H7 (cell line): ENCODE measurements around the gene CHID1. TPM values are rescaled to one million over a fixed set of nuclear protein-coding genes. Genes with fewer than 3 reads are reported as not detected.

Source experiments
- DNase-seq: peaks from one replicate; pipeline ENCODE4 v3.0.0; 2012
- H3K27me3 ChIP-seq: 2 replicates; pipeline ENCODE4 v1.6.0; 2011; ENCODE audit warnings: mild to moderate bottlenecking, low read length; ENCODE audit not compliant: control insufficient read depth, insufficient read depth
- H3K36me3 ChIP-seq: replicated peaks from 2 replicates; pipeline ENCODE4 v1.5.1; 2011; ENCODE audit warnings: low read length; ENCODE audit not compliant: control insufficient read depth, insufficient read depth
- H3K4me3 ChIP-seq: 2 replicates; pipeline ENCODE4 v1.5.1; 2011; ENCODE audit warnings: low read depth, mild to moderate bottlenecking, control low read depth, low read length, moderate library complexity; ENCODE audit not compliant: insufficient read depth
- total RNA-seq: library from RNA; depleted of rRNA; stranded (reverse); fragments of >200 nt; shearing (Covaris generic); gene quantifications from 2 replicates; pipeline ENCODE4 v1.2.3, GENCODE V29; 2014

Gene CHID1
- total RNA-seq, 1 experiment from 2014 or later = 36.9 TPM

DNA sequence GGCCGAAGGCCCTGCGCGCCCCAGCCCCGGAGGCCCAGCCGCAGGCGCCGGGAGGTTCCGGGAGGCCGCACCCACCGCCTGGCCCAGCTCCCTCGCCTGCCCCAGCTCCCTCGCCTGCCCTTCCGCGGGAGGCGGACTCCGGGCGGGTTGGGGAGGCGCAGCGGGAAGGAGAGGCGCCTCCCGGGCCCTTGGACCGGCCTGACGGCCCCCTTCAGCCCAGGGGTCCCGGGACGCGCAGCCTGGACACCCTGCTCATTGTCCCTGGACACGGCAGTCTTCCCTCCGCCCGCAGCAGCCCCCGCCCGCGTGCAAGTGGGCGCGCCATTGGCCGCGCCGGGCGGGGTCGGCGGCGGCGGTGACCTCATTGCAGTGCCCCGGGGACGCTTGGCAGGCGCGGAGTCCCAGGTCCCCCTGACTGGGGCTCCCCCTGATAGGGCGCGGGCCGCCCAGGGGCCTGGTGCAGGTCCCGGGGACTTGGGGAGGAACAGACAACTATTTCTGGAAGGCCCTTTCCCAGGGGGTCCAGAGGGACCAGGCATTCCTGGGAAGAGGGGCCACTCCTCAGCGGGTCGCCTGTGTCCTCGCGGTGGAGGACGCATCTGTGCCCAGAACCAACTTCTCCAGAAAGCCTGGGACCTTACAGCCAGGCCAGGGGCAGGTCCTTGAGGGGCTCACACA is 77.4 kb downstream of the CHID1 start:
- Histone ChIP-seq H3K27me3 (peaks cover 38% of the 10 kb centered on the region), H3K4me3 (peak overlapping the region; percentile 74), H3K36me3 (peaks cover 3% of the 10 kb centered on the region)
- DNase-seq = peak; percentile 85

DNA sequence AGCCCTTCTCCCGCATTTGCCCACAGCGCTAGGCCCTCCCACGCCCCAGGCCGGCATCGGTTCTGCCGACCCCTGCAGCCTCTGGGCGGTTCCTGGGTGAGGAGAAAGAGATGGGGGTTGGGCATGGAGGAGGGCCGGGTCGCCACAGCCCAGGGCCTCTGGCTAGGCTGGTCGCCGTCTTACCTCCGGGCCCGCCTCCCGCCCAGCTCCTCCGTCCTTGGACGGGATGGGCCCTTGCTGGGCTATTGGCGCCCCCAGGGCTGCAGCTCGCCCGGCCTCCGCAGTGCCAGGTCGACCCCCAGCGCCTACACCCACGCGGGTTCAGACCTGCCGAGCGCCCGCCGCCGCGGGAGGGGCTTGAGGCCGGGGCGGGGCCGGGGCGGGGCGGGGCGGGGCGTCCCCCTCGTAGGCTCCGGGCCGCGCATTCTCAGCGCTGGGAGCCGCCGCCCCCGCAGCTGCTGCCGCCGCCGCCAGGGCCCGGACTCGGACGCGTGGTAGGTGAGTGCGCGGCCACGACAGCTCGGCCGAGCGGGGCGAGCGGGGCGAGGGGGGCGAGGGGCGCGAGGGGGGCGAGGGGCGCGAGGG is 78.0 kb downstream of the CHID1 start, which contains the start of gene CD151:
Gene CD151 (plus strand): TSS at position 424 of the 585 bp plus-strand sequence. CDS start 3,118 bp downstream, outside the sequence.
- peak within 1 kb of the TSS; percentile 74 for H3K4me3 ChIP-seq
- peak; percentile 95 for DNase-seq
- peaks cover 3% of the 10 kb centered on the region; the same call in 1 of the 2 replicates for H3K36me3 ChIP-seq
- H3K27me3 ChIP-seq = peaks cover 40% of the 10 kb centered on the region

DNA sequence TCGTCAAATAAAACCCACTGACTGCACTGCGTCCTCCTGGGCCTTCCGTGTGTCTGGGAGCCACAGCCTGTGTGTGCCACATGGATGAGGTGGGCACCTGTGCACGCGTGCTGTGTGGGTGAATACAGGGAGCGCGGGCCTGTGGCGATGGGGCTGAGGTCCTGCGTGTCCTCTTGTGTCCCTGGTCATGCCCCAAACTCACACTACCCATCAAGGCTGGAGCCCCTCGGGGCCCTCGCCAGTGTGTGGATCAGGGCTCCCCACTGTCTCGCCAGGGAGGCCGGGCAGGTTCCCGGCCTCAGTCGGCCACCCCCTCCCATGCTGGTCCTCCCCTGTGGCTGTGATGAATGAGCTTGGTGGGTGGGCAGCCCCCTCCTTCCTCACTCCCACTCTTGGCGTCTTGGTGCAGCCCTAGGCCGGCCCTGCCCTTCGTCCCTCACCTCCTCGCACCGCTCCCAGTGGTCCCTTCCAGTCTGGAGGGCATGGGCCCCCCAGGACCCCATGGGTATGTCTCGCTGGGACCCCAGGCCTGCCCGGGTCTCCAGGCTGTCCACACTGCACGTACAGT is 78.6 kb downstream of the CHID1 start:
- peak overlapping the region; percentile 54 for H3K4me3 ChIP-seq
- H3K36me3 ChIP-seq = peaks cover 1% of the 10 kb centered on the region; the same call in 1 of the 2 replicates
- peaks cover 44% of the 10 kb centered on the region for H3K27me3 ChIP-seq
- no peak for DNase-seq

DNA sequence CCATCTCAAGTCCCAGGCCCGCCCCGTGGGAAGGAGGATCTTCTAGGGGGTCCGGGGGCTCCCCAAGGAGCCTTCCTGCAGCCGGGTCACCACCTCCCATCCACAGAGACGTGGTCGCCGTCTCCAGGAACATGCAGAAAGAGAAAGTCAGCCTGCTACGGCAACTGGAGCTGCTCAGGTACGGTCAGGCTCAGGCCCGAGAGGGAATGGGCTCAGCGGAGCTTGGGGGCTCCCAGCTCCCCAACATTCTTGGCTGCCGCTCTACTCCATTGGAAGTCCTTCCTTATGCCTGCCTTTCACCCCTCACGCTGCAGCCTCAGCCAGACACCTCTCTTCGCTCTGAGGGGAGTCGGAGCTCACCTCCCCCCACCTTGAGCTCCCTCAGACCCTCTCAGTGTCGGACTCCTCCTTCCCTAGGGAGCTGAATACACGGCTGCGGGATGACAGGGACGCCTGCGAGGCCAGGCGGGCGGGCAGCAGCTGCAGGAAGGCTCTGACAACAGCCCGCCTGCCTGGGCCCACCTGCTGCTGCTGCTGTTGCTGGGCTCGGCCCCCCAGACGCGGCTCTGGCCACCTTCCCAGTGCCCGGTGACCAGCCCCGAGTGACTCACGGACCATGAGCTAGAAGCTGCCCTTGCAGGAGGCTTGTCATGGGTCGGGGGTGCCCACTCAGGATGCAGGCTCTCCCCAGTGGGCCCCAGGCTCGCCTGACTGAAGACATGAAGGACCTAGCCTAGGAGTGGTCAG is 79.3 kb downstream of the CHID1 start:
- peak overlapping the region; percentile 62 for H3K4me3 ChIP-seq
- no peak for DNase-seq
- H3K36me3 ChIP-seq = no peaks in the 10 kb centered on the region
- peaks cover 51% of the 10 kb centered on the region for H3K27me3 ChIP-seq

DNA sequence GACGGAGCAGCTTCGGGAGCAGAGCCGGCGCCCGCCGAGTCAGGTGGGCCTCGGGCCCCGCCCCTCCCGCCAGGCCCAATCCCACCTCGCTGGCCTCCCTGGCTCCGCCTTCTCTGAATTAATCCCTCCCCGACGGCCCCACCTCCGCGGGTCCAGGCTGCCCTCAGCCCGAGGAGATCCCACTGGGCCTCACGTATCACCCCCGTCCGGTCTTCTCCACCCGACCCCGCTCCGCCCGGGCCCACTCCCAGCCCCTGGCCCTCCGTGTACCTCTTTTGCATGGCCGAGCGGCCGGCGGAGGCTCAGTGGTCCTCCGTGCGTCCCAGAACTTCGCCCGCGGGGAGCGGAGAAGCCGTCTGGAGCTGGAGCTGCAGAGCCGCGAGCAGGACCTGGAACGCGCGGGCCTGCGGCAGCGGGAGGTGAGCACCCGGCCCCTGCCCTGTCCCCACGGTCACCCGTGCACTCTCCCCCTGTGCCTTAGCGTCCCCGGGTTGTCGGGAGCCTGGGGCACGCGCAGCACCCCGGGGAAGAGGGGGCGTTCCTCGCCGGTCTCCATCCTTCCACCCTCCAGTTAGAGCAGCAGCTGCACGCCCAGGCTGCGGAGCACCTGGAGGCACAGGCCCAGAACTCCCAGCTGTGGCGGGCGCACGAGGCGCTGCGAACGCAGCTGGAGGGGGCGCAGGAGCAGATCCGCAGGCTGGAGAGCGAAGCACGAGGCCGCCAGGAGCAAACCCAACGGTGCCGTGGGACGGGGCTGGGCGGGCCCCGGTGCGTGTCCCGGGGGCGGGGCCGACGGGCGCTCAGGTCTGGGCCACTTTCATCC is 80.1 kb downstream of the CHID1 start:
- Histone ChIP-seq H3K4me3 (peak overlapping the region; percentile 62), H3K27me3 (peaks cover 53% of the 10 kb centered on the region), H3K36me3 (no peaks in the 10 kb centered on the region)
- peak; percentile 99 for DNase-seq

DNA sequence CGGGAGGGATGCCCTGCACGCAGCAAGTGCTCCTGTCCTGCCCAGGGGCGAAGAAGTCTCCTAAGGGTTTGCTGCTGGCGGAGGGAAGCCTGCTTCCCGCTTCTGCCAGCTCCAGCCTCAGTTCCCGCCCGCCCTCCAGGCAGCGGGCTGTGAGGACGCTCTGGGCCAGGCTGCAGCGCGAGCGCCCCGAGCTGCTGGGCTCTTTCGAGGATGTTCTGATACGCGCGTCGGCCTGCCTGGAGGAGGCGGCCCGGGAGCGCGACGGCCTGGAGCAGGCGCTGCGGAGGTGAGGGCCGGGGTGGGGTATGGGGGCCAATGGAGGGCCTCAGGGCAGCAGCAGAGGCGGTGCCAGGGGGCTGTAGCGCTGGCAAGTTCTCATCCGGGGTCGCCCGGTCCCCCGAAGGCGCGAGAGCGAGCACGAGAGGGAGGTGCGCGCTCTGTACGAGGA is 80.7 kb downstream of the CHID1 start:
- Histone ChIP-seq H3K27me3 (peaks cover 53% of the 10 kb centered on the region), H3K4me3 (peak overlapping the region; percentile 49), H3K36me3 (no peaks in the 10 kb centered on the region)
- DNase-seq = no peak

DNA sequence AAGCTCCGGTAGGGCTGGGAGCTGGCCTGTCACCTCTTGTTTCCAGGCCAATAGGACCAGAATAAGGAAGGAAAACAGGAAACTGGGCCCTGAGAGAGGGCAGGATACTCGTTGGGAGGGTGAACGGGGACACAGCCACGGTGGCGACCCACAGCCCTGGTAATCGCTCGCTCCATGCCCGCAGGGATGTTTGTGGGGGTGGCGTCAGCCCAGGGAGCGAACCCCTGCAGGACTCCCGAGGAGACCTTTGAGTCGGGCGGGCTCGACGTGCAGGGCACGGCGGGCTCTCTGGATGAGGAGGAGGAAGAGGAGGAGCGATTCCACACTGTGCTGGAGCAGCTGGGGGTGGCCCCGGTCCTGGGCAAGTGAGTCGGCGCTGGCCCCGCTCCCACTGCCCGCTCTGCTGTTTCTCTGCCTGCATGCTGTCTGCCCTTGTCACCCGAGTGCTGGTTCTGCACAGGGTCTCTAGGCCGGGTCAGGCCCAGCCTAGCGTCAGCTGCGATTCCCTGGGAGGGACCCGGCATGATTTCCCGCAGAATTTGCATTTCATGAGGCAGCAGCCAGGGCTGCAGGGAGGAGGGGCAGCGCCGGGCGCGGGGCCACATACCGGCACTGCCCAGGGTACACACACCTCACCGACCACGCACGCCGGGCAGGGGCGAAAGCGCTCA is 81.3 kb downstream of the CHID1 start:
- peak; percentile 83 for DNase-seq
- peaks cover 53% of the 10 kb centered on the region for H3K27me3 ChIP-seq
- H3K4me3 ChIP-seq = peak overlapping the region; percentile 49
- H3K36me3 ChIP-seq = no peaks in the 10 kb centered on the region

DNA sequence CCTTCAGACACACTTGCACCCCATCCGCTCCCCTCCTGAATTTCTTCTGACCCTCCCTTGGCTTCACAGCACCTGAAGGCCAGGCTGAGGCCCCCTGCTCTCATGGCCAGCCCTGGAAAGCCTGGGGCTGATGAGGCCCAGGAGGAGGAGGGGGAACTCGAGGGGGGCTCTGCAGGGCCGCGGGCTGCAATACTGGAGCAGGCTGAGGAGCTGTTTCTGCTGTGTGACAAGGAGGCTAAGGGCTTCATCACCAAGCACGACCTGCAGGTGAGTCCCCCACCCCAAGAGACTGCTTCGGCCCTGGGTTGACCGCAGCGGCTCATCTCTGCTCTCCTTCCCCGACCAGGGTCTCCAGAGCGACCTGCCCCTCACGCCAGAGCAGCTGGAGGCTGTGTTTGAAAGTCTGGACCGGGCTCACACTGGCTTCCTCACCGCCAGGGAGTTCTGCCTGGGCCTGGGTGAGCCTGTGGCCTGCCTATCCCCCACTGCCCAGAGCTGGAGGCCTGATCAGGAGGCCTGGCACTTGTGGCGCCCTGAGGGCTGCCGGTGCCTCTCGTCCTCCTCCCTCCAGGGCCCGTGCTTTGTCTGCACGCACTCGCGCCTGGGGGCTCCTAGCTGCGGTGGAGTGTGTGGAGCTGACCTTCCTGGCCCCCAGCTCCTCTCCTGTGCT is 82.0 kb downstream of the CHID1 start:
- H3K27me3 ChIP-seq = peaks cover 53% of the 10 kb centered on the region
- DNase-seq = no peak
- no peaks in the 10 kb centered on the region for H3K36me3 ChIP-seq
- no peak overlapping the region for H3K4me3 ChIP-seq

DNA sequence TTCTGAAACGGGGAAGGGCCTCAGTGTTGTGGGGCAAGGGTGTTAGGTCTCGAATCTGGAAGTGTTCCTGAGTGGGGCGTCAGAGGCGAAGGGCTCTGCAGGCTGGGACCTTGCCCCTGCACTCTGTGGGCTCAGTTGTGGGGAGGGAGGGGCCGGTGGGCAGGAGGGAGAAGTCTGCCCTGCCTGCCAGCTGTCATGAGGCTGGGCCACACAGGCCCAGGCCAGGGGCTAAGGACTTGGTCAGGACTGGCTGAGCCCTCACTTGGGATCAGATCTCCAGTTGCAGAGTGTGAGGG is 82.8 kb downstream of the CHID1 start, which contains the start of gene CRACR2B:
Gene CRACR2B (plus strand): TSS at position 23 of the 296 bp plus-strand sequence. CDS start 689 bp downstream, outside the sequence.
- peak within 1 kb of the TSS; percentile 52 for H3K4me3 ChIP-seq
- peaks cover 53% of the 10 kb centered on the region for H3K27me3 ChIP-seq
- no peak for DNase-seq
- H3K36me3 ChIP-seq = no peaks in the 10 kb centered on the region

DNA sequence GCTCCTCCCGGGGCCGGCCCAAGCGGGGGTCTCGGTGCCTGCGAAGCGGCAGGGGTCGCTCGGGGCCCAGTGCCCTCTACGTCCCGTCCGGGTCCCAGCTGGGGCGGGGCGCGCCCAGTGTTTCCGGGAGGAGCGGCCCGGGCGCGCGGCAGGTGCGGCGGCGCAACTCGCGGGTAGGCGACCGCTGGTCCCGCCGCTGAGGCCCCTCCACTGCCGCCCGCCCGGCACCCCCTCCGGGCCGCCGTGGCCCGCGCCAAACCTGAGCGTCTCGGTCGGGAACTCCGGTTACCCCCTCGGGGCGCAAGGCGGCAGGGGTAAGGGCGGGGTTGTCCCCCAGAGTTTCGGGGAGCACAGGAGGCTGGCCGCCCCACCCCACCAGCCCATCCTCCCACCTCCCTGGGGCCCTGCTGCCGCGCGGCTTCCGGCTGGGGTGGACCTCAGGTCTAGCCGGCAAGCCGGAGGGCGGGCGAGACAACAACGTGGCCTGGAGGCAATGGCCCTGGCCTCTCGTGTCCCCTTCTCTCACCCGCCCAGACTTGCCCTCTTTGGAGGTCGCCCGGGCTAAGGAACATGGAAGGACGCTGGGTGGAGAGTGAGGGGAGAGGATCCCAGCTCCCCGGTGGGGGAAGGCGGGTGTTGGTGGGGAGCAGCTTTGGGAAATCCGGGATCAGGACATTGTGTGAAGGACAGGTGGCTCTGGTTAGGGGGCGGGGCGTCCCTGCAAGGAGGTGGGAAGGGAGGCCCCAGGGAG is 83.3 kb downstream of the CHID1 start:
- Histone ChIP-seq H3K4me3 (peak overlapping the region; percentile 52), H3K27me3 (peaks cover 51% of the 10 kb centered on the region), H3K36me3 (no peaks in the 10 kb centered on the region)
- peak; percentile 89 for DNase-seq

DNA sequence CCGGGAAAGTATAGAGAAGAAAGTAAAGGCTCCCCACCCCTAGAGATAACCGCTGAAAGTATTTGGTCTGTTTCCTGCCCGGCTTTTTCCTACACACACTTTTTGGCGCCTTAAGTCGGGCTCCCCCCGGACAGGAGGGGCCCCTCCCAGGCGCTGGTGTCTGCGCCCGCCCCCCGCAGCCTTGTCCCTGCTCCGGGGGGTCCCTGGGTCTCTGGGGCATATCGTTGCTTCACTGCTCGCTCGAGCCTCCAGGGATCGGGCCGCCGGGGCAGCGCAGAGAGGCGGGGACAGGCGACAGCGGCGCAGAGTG is 83.8 kb downstream of the CHID1 start:
- DNase-seq = no peak
- Histone ChIP-seq H3K4me3 (peak overlapping the region; percentile 52), H3K27me3 (peaks cover 46% of the 10 kb centered on the region), H3K36me3 (no peaks in the 10 kb centered on the region)

DNA sequence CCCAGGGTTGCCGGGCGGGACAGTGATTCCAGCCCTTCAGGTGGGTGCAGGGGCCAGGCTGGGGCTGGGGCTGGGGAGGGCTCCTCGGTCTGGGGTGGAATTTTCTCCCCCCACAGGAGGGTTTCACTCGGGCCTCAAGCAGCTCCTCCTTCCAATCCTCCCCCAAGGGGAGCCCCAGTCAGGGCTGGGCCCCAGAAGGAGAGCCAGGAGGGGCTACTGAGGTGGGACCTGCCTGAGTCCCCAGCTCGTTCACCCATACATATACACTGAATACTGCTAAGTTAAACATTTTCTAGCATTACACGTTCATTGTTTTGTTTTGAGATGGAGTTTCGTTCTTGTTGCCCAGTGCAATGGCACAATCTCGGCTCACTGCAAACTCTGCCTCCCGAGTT is 84.4 kb downstream of the CHID1 start:
- peaks cover 40% of the 10 kb centered on the region for H3K27me3 ChIP-seq
- DNase-seq = no peak
- no peaks in the 10 kb centered on the region for H3K36me3 ChIP-seq
- no peak overlapping the region for H3K4me3 ChIP-seq
